ENCODE data around the gene MYDGF.
A peak's percentile ranks its signal among the peaks of the same experiment; 100 is the strongest.

The MYDGF gene

DNA sequence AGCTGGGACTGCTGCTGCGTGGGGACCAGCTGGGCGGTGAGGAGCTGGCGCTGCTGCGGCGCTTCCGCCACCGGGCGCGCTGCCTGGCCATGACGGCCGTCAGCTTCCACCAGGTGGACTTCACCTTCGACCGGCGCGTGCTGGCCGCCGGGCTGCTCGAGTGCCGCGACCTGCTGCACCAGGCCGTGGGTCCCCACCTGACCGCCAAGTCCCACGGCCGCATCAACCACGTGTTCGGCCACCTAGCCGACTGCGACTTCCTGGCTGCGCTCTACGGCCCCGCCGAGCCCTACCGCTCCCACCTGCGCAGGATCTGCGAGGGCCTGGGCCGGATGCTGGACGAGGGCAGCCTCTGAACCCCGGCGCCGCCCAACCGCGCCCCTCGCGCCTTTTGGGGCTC is 18.1 kb downstream of the MYDGF start:
- Histone ChIP-seq H3K9ac (ENCODE audit: low read depth, low read length) (no peak overlapping the region), H3K9me3 (ENCODE audit: control insufficient read depth, insufficient read depth, low read length) (no peaks in the 10 kb centered on the region), H3K4me1 (ENCODE audit: insufficient read depth, low read length) (peaks cover 4% of the 10 kb centered on the region; the same call in 1 of the 2 replicates), H3K36me3 (ENCODE audit: insufficient read depth, low read length) (no peaks in the 10 kb centered on the region)

DNA sequence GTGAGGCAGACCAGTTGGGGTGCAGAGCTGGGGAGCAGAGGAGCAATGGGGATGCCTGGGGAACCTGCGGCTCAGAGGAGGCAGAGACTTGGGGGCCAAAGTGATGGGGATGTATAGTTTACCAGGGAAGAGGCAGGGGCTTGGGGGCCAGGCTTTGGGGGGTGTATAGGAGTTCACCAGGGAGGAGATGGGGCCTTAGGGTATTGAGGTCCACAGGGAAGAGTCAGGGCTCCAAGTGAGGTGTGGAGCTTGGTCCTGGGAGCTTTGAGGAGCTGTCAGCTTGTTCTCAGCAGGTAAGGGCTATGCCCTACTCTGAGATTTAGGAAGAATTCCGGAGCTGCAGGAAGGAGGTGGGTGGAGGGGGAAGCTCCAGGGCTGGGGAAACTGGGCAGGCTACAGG is 20.0 kb downstream of the MYDGF start:
- Histone ChIP-seq H3K9me3 (ENCODE audit: control insufficient read depth, insufficient read depth, low read length) (no peaks in the 10 kb centered on the region), H3K4me1 (ENCODE audit: insufficient read depth, low read length) (peaks cover 4% of the 10 kb centered on the region; the same call in 1 of the 2 replicates), H3K36me3 (ENCODE audit: insufficient read depth, low read length) (no peaks in the 10 kb centered on the region), H3K9ac (ENCODE audit: low read depth, low read length) (no peak overlapping the region)

DNA sequence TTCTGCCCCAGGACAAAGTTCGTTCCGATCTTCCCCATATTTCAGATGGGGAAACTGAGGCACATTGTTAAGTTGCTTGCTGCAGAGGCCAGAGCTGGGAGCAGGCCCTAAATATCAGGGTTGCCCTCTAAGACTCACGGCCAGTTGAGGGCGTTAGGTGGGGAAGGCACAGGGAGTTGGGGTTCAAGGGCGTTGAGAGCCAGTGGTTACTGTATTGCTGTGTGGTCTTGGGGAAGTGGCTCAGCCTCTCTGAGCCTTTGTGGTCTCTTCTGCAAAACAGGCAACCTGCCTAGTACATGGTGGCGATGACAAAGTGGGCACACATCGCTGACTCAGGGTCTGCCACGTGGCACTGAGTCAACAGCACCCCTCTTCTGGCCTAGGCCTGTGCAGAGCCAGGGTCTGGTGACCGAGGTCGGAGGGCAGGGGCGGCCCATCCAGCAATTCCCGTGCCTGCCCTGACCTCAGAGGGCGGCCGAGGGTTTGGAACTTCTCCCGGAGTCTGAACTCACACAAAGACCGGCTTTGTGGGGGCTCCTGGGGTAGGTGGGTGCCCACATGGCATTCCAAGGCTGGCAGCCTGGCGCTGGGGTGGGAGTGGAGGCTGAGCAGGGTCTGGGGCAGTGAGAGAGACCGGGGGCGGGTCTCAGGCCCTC is 20.6 kb downstream of the MYDGF start:
- peaks cover 4% of the 10 kb centered on the region; the same call in 1 of the 2 replicates for H3K4me1 ChIP-seq (ENCODE audit: insufficient read depth, low read length)
- H3K9ac ChIP-seq (ENCODE audit: low read depth, low read length), result no peak overlapping the region
- no peaks in the 10 kb centered on the region for H3K36me3 ChIP-seq (ENCODE audit: insufficient read depth, low read length)
- H3K9me3 ChIP-seq (ENCODE audit: control insufficient read depth, insufficient read depth, low read length), result no peaks in the 10 kb centered on the region

DNA sequence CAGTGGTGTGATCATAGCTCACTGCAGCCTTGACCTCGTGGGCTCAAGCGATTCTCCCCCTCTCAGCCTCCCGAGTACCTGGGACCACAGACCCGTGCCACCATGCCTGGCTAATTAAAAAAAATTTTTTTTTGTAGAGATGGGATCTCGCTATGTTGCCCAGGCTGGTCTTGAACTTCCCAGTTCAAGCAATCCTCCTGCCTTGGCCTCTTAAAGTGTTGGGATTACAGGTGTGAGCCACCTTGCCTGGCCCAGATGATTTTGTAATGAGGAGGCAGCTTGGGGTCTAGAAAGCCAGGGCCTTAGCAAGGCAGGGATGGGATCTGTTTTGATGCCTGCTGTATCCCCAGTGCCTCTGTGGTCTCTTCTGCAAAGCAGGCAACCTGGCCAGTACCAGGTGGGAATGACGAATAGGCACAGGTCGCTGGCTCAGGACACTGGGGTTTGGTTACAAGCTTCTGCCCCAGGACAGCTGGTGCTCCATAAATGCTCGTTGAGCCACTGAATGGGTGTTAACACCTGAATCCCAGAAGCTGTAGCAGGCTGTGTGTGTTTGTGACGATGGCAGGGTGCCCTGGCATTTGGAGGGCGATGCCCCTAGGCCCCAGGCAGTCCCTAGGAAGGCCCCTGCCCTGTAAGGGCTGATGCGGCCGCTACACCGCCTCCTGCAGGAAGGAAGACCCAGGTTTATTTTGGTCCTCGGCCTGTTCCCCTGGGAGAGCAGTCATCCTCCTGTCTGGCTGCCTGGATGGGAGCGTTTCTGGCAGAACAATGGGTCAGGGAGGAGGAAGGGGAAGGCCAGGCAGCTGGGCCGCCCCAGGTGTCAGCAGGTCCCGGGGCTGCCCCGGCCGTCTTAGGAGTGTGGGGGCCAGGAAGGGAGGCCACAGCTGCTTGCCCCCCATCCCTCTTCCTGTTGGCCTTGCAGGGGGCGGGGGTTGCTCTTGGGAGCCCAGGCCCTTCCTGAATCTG is 22.2 kb downstream of the MYDGF start:
- Histone ChIP-seq H3K9ac (ENCODE audit: low read depth, low read length) (no peak overlapping the region), H3K4me1 (ENCODE audit: insufficient read depth, low read length) (peaks cover 4% of the 10 kb centered on the region; the same call in 1 of the 2 replicates), H3K9me3 (ENCODE audit: control insufficient read depth, insufficient read depth, low read length) (no peaks in the 10 kb centered on the region), H3K36me3 (ENCODE audit: insufficient read depth, low read length) (no peaks in the 10 kb centered on the region)

DNA sequence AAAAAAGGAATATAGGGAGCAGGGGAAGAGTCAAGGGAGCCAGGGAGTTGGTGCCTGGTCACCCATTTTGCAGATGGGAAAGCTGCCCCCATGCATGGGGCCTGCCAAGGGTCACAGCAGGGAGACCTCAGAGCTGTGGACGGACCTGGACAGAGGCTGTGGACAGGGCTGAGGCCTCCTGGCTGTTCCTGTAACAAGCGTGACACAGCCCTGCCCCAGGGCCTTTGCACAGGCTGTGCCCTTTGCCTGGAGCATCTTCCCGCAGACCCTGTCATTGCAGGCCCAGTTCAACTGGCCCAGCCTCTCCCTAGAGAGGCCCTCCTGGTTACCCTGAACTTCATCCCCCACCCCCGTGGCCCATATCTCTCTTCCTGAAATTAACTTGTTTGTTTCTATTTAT is 24.4 kb downstream of the MYDGF start:
- peaks cover 4% of the 10 kb centered on the region; the same call in 1 of the 2 replicates for H3K4me1 ChIP-seq (ENCODE audit: insufficient read depth, low read length)
- H3K9me3 ChIP-seq (ENCODE audit: control insufficient read depth, insufficient read depth, low read length), result no peaks in the 10 kb centered on the region
- H3K9ac ChIP-seq (ENCODE audit: low read depth, low read length), result no peak overlapping the region
- no peaks in the 10 kb centered on the region for H3K36me3 ChIP-seq (ENCODE audit: insufficient read depth, low read length)

DNA sequence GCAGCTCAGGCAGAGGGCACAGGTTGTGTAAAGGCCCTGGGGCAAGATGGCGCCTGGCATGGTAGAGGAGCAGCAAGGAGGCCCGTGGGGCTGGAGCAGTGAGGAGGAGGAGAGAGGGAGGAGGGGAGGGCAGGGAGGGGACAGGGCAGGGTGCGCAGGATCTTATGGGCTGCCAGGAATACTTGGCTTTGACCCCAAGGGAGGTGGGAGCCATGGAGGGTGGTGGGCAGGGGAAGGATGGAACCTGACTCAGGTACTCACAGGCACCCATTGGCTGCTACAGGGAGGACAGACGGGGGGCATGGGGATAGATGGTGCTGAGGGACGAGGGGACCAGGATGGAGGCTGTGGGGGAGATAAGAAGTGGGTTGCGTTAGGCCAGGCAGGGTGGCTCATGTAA is 27.5 kb downstream of the MYDGF start:
- H3K9ac ChIP-seq (ENCODE audit: low read depth, low read length), result no peak overlapping the region
- peaks cover 4% of the 10 kb centered on the region; the same call in 1 of the 2 replicates for H3K4me1 ChIP-seq (ENCODE audit: insufficient read depth, low read length)
- H3K9me3 ChIP-seq (ENCODE audit: control insufficient read depth, insufficient read depth, low read length), result no peaks in the 10 kb centered on the region
- H3K36me3 ChIP-seq (ENCODE audit: insufficient read depth, low read length), result no peaks in the 10 kb centered on the region

DNA sequence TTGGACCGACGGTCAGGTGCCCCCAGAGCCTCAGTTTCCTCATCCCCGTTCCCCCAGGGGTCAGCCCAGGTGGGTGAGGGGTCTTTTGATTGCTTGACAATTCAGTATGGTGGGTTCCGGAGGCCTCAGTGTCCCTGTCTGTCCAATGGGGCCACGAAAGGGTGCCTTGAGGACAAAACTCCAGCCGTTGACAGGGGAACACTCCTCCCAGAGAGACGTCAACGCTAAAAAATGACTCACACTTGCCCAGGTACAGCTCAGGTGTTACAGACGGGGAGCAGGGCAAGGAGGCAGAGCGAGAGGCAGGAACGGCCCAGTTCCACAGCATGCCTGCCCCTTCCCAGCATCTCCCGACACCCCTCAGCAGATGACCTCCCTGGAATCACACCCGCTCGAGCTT is 29.0 kb downstream of the MYDGF start:
- no peaks in the 10 kb centered on the region for H3K9me3 ChIP-seq (ENCODE audit: control insufficient read depth, insufficient read depth, low read length)
- H3K4me1 ChIP-seq (ENCODE audit: insufficient read depth, low read length), result peaks cover 4% of the 10 kb centered on the region; the same call in 1 of the 2 replicates
- H3K9ac ChIP-seq (ENCODE audit: low read depth, low read length), result no peak overlapping the region
- H3K36me3 ChIP-seq (ENCODE audit: insufficient read depth, low read length), result no peaks in the 10 kb centered on the region

DNA sequence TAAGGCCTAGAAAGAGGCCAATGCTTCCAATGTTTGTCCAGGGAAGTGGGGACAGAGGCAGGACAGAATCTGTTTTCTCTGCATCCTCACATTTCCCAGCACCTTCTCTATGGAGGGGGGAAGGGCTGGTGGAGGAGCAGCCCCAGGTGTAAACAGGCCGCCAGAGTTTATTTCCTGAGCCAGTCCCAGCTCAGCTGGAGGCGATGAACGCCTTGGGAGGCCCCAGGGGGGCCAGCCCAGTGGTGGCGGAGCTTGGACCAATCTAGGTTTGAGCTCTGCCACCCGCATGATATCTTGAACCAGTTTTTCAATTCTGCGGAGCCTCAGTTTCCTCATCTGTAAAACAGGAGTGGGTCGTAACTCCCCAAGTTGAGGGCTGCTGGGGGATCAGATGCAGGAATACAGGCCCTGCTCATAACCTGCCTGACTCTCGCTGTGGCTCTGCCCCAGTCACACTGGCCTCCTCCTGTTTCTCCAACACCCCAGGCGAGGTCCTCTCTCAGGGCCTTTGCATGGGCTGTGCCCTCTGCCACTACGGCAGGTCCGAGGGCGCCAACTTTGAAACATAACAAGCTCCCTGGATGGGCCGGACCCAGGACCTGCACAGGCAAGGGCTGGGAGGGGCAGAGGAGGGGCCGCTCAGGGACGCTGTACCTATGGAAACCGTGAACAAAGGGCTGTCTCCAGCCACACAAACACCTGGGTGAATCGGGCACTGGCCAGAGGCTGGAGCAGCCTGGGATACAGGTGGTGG is 29.7 kb downstream of the MYDGF start:
- Histone ChIP-seq H3K9me3 (ENCODE audit: control insufficient read depth, insufficient read depth, low read length) (no peaks in the 10 kb centered on the region), H3K9ac (ENCODE audit: low read depth, low read length) (peak overlapping the region; percentile 79; the same call in 1 of the 2 replicates), H3K4me1 (ENCODE audit: insufficient read depth, low read length) (peaks cover 7% of the 10 kb centered on the region; the same call in 1 of the 2 replicates), H3K36me3 (ENCODE audit: insufficient read depth, low read length) (no peaks in the 10 kb centered on the region)

DNA sequence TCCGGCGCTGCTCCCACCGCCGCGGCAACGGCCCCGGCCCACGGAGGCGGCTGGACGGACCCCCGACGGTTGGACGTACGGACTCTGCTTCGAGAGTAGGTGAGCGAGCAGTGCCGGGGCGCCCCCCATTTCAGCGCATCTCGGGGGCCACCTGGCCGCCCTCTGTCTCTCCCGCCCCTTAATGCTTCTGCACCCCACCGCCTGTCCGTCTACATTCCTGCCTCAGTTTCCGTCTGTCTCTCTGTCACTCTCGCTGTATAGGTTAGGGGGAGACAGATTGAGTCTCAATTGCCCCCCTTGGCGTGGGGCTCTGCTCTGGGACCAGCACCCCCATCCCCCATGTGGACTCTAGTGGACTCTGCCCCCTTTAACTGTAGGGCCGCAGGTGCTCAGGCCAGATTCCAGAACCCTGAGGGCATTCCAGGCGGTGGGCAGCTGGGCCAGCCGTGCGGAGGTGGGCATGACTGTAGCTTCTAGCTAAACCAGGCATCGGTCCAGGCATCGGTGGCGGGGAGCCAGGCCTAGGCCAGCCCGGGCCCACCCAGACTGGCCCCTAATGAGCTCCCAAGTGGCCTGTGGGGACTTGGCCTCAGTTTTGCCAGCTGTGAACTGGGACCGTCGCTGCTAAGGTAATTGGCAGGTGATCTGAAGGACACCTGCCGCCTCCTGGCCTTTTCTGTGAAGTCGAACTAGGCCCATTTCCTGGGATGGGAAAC is 30.5 kb downstream of the MYDGF start:
- H3K36me3 ChIP-seq (ENCODE audit: insufficient read depth, low read length), result no peaks in the 10 kb centered on the region
- no peaks in the 10 kb centered on the region for H3K9me3 ChIP-seq (ENCODE audit: control insufficient read depth, insufficient read depth, low read length)
- H3K4me1 ChIP-seq (ENCODE audit: insufficient read depth, low read length), result peaks cover 7% of the 10 kb centered on the region; the same call in 1 of the 2 replicates
- H3K9ac ChIP-seq (ENCODE audit: low read depth, low read length), result peak overlapping the region; percentile 79; the same call in 1 of the 2 replicates

DNA sequence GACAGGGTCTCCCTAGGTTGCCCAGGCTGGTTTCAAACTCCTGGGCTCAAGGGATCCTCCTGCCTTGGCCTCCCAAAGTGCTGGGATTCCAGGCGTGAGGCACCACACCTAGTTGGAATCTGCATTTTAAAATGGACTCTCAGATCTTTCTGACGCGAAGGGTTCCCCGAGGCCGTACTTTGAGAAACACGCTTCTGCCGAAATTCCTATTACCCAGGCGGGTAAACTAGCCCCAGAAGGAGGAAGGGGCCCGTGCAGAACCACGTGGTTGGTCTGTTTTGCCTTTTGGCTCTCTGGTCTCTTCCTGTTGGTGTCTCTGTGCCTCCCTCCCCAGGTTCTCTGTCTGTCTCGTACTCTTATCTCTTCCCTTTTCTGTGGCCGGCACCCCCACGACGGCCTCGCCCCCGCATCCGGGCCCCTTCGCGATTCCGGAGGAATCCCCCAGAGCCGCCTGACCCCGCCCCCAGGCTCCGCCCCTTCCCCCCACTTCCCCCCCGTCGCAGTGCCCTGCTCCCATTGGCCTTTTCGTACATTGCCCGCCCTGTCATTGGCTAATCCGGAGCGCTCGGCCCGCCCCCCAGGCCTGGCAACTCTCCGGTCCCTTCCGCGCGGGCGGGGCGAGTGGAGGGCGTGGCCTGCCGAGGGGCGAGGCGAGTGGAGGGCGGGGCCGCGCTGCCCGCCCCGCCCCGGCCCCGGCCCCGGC is 31.2 kb downstream of the MYDGF start, which contains the start of gene TNFAIP8L1:
TSS of gene TNFAIP8L1 (plus strand) at position 689 of the 703 bp plus-strand sequence. CDS start 12,354 bp downstream, outside the sequence.
- H3K4me1 ChIP-seq (ENCODE audit: insufficient read depth, low read length), result peaks cover 7% of the 10 kb centered on the region; the same call in 1 of the 2 replicates
- peak within 1 kb of the TSS; percentile 79 for H3K9ac ChIP-seq (ENCODE audit: low read depth, low read length)
- H3K9me3 ChIP-seq (ENCODE audit: control insufficient read depth, insufficient read depth, low read length), result no peaks in the 10 kb centered on the region
- H3K36me3 ChIP-seq (ENCODE audit: insufficient read depth, low read length), result no peaks in the 10 kb centered on the region

DNA sequence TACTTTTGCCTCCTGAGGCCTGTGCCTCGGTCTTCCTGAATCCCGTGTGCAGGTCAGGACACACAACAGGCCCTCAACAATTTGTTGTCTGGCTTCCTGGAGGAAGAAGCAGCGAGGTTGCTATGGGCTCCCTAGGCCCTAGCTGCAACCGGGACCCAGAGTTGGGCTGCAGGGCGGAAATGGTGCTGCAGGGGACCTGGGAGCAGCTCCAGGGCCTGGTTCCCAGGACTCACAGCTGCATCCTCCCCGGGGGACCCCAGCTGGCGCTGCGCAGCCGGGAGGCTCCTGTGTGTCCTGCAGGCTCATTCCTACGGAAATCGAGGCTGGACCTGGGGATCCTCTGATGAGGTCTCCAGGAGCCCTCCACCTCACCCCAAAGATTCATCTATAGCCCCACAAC is 31.8 kb downstream of the MYDGF start:
- Histone ChIP-seq H3K4me1 (ENCODE audit: insufficient read depth, low read length) (peaks cover 13% of the 10 kb centered on the region; the same call in 1 of the 2 replicates), H3K9ac (ENCODE audit: low read depth, low read length) (no peak overlapping the region; the same call in 1 of the 2 replicates), H3K36me3 (ENCODE audit: insufficient read depth, low read length) (no peaks in the 10 kb centered on the region), H3K9me3 (ENCODE audit: control insufficient read depth, insufficient read depth, low read length) (no peaks in the 10 kb centered on the region)

DNA sequence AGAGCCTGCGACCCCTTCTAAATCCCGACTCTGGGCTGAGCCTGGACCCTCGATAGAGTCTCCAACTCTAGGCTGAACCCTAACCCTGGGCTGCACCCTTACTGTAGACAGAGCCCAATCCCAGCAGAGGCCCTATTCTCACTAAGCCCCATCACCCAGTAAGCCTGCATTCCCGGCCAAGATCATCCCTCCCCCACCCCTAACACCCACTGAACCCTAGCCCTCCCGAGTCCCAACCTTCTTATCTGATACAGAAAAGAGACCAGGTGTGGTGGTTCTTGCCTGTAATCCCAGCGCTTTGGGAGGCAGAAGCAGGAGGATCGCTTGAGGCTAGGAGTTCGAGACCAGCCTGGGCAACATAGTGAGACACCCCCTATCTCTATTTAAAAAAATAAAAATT is 33.4 kb downstream of the MYDGF start:
- Histone ChIP-seq H3K4me1 (ENCODE audit: insufficient read depth, low read length) (peaks cover 13% of the 10 kb centered on the region; the same call in 1 of the 2 replicates), H3K9me3 (ENCODE audit: control insufficient read depth, insufficient read depth, low read length) (no peaks in the 10 kb centered on the region), H3K36me3 (ENCODE audit: insufficient read depth, low read length) (no peaks in the 10 kb centered on the region), H3K9ac (ENCODE audit: low read depth, low read length) (no peak overlapping the region)

DNA sequence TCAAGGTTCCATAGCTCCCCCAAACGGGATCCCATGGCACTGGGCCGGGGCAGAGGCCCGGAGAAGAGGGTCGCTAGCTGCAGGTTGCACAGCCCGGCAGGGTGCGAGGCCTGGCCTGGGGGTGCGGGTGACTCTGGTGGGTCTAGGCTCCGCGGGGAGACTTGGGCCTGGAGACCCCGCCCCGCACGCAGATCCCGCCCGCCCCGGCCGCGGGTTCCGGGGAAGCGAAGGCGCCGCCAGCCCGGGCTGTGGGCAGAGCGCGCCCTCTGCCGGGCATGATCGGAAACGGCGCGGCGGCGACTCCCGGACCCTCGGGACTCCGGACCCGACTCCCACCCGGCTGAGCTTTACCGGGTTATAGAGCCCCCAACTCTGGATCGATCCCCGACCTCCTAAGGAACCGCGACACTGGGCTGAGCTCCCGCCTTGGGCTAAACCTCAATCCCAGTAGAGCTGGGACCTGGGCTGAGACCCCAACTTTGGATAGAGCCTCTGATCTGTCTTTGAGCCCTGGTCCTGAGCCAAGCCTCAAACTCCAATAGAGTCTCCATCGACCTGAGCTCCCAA is 33.9 kb downstream of the MYDGF start:
- Histone ChIP-seq H3K36me3 (ENCODE audit: insufficient read depth, low read length) (no peaks in the 10 kb centered on the region), H3K4me1 (ENCODE audit: insufficient read depth, low read length) (peaks cover 13% of the 10 kb centered on the region; the same call in 1 of the 2 replicates), H3K9me3 (ENCODE audit: control insufficient read depth, insufficient read depth, low read length) (no peaks in the 10 kb centered on the region), H3K9ac (ENCODE audit: low read depth, low read length) (peak overlapping the region; percentile 52)
